ENCODE results near the gene CAMK4. TPM values are rescaled to one million over a fixed set of nuclear protein-coding genes. Genes with fewer than 3 reads are reported as not detected.
A peak's percentile ranks its signal among the peaks of the same experiment; 100 is the strongest.

The CAMK4 gene
- 0.11 TPM for total RNA-seq
- long read RNA-seq: 0 reads

DNA sequence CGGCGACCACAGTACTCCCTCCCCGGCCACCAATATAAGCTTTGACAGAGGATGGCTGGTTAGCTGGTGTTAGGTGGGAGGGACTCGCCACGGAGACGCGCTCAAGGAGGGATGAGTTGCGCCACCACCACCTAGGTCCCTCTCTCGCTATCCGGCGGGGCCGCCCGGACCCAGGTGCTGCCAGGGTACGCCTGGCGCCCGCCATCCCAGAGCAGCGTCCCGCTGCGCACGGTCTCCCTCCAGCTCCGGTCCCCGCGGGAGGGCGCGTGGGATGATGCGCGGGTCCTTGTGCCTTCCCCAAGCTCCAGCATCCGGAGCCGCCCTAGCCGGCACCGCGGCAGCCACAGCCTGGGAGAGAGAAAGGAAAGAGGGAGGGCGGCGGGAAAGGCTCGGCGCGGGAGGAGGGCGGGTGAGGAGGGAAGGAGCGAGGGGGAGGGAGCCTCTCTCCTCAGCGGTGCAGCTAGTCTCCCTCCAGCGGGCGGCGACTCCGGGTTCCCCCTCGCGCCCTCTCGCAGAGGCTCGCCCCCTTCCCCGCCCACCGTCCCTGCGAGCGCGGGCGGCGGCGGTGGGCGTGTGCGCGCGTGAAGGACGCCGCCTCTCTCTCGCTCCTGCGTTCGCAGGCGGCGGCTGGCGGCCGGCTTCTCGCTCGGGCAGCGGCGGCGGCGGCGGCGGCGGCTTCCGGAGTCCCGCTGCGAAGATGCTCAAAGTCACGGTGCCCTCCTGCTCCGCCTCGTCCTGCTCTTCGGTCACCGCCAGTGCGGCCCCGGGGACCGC, at the start of gene CAMK4:
Gene CAMK4, plus strand, starts transcription at position 598 of the 774 bp plus-strand sequence. Its CDS starts 100 bp downstream, at position 698.
- intact Hi-C loops (cut with DNase I): no loop called here
- DNase-seq (ENCODE audit: missing footprints) (peak; percentile 76), ATAC-seq (peak; percentile 93)

DNA sequence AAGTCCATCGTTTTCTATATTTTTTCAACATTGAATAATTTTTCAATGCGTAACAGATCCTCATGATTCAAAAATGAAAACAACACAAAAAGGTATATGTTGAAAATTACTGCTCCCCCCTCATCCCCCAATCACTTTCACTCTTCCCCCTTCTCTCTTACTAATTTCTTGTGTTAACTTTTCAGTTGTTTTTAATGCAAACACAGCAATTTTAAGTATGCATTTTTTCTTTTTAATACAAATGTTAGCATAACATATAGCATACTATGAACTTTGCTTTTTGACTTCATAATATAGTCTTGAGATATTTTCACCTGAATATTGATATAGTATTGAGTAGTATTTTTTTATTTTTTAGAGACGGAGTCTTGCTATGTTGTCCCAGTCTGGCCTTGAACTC, 41.1 kb upstream of the CAMK4 start:
- DNase-seq (ENCODE audit: missing footprints) (no peak), ATAC-seq (no peak)
- intact Hi-C loops (cut with DNase I): no loop called here

DNA sequence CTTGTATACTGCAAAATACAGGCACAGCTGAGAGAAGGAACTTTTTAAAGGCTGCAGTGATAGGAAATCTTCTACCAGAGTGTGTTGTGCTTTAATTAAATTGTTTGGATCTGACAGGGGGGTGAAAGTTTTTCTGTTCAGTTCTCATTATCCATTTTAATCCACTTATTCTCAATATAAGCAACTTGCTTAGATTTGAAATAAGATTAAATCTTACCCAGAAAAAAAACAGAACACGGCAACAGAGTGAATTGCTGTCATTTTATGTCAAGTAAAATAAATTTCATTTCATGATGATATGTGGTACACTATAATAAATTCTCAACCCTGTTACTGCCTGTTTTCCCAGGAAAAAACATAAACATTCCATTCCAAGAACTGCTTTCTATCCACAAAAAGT, 37.1 kb upstream of the CAMK4 start:
- no peak for ATAC-seq
- intact Hi-C loops (cut with DNase I): no loop called here
- DNase-seq (ENCODE audit: missing footprints): no peak

DNA sequence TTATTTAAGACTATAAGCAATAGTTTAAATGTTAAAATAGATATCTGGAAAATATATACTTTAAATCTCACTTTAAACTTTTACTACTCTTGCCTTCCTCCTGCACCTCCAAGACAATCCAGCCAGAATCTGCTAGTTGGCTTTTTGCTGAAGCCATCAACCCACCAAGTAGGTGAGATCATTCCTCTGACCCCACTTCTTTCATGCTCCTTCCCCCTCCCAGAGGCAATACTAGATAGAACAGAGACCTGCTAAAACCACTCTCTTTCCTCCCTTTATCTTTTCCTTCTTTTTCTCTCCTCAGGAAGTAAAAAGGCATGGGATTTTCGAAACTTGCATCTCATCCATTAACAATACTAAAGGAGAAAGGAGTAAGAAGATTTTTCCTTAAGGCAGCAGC, 30.1 kb upstream of the CAMK4 start:
- ATAC-seq (no peak), DNase-seq (ENCODE audit: missing footprints) (no peak)
- intact Hi-C loops (cut with DNase I): no loop called here

DNA sequence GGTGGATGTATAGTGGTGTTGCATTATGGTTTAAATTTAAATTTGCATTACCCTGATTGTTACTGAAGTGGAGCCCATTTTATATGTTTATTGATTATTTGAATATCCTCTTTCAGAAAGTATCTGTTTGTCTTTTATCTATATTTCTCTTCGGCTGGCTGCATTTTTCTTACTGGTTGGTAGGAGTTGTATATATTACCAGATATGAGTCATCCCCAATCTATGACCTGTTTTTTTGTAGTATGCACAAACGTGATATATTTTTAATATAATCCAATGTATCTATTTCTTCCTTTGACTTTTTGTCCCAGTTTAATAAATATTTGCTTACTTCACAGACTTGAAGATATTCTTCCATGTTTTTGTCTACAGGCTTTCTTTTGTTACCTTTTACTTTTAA, 29.3 kb upstream of the CAMK4 start:
- intact Hi-C loops (cut with DNase I): no loop called here
- ATAC-seq (no peak), DNase-seq (ENCODE audit: missing footprints) (no peak)

DNA sequence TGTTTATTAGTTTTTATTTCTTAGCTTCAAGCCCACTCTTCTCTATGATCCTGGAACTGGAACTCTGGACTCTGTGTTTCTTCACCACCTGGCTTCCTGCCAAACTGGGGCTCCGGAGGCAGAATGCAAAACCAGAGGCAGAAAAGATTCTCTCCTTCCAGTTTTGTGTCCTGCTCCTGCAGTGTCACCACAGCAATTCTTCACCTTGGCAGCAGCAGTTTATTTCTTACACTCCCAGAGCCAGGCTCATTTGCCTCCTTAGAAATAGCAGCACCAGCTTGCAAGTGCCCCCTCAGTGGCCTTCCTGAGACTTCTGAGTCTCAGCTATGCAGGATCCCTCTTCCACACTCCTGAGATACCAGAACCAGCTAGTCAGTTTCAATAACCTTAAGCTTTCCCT, 26.7 kb upstream of the CAMK4 start:
- intact Hi-C loops (cut with DNase I): no loop called here
- ATAC-seq (no peak), DNase-seq (ENCODE audit: missing footprints) (no peak)

DNA sequence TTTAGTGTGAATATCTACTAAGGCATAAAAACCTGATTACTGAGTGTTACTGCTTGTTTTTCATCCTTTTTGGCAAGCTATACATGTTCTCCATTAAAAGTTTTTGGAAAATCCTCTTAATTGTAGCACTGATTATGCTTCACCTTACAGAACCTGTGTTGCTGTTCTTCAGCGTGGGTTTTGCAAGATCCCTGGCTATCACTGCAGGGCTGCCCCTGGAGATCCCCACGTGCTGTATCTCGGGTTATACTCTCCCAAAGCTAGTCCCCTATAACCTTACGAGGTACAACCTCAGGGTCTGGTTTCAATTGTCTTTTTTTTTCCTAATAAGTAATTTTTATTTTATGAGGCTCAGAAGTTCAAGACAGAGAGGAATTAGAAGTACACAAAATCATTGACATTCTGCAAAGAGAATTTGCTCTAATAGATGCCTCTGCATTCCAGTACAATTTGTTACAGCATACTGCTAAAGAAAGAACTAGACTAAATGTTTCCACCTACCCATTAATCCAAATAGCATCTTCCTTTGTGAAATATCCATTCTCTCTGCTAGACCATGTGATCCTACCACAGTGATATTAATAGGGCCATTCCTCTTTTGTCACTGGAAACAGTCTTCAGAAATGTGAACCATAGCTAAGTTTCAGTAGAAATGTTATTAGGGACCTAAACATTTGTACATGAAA, 25.8 kb upstream of the CAMK4 start:
- intact Hi-C loops (cut with DNase I): no loop called here
- no peak for DNase-seq (ENCODE audit: missing footprints)
- ATAC-seq: no peak

DNA sequence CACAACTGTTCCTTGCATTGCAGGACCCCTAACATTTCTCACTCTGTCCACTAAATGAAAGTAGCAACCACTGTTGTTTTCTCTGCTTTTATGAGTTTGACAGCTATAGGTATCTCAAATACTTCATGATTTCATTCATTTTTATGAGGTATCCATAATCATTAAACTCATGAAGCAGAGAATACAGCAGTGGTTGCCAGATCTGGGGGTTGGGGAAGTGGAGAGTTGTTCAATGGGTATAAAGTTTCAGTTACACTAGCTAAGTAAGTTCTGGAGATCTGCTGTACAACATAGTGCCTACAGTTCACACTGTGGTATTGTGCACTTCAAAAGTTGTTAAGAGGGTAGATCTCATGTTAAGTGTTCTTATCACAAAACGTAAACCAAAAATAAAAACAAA, 23.4 kb upstream of the CAMK4 start:
- no peak for ATAC-seq
- intact Hi-C loops (cut with DNase I): no loop called here

DNA sequence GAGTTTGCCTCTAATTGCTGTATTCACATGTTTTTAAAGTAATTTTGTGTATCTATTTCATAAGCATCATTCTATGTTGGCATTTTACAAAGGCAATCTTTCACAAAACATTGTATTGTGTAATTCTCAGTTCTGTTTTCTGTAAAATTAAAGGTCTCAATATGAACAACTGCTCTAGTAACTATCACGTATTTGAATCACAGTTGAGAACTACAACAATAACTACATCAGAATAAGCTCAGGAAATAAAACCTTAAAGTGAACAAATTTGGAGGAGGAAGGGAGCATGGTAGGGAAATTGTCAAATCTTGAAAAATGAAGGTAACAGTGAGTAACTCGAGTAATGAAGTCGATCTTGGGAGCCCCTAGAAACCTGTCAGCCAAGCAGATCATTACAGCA, 22.5 kb upstream of the CAMK4 start:
- ATAC-seq: no peak
- no peak for DNase-seq (ENCODE audit: missing footprints)
- intact Hi-C loops (cut with DNase I): no loop called here

More for the DNA sequence above, 23.4 kb upstream of the CAMK4 start:
- no peak for DNase-seq (ENCODE audit: missing footprints)

DNA sequence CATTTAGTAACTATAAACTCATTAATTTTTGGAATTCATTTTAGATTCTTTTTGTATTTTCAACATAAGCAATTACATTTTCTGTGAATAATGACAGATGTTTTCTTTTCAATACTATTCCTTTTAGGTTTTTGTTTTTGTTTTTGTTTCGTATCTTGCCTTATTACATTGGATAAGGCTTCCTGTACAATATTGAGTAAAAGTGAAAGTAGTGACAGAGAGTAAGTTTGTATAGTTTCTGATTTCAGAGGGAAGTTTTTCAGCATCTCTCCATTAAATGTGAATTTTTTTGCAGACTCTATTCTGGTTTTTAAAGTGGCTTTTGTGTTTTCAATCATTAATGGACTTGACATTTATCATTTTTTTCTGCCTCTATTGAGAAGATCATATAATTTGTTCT, 12.8 kb upstream of the CAMK4 start:
- ATAC-seq (no peak), DNase-seq (ENCODE audit: missing footprints) (no peak)
- intact Hi-C loops (cut with DNase I): no loop called here

DNA sequence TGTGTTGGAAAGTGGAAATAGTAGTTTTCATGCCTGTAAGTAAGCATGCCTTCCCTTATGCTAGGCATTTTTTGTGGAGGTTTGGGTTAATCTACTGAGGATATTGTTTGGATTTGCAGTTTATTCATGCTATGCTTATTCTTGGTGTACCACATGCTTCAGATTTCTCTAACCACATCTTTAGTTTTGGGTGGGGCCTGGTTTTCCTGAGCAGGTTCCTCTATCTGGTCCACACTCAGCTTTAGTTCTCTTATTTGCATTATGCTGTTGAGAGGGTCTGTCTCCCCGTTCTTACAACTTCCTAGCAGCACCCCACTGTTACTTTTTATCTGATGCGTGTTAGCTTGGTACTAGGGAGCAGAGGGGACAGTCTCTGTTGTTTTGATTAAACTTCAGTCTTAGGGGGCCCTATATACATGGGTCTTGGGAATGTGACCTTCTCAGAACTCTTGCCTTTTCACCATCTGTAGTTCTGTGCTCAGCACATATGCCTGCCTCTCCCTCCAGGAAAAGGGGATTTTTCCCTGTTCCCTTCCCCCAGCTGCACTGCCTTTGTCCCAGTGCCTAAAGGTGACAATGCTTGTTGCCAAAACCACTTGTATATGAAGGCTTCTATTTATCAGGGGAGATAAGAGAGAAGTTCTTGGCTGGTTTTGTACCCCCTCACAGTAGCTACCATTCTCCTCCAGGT, 10.0 kb upstream of the CAMK4 start:
- intact Hi-C loops (cut with DNase I): no loop called here
- no peak for ATAC-seq
- DNase-seq (ENCODE audit: missing footprints): no peak

DNA sequence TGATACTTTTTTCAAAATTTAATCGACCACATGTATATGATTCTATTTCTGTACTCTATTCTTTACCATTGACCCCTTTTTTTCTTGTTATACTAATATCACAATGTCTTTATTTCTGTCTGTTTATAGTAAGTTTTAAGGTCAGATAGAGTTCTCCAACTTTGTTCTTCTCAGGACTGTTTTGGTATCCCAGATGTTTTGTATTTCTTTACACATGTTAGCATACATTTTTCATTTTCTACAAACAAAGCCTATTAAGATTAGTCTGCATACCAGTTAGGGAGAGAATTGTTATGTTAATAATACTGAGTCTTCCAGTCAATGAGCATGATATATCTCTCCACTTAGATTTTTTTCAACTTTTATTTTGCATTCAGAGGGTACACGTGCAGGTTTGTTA, 8.2 kb upstream of the CAMK4 start:
- intact Hi-C loops (cut with DNase I): no loop called here
- ATAC-seq (no peak), DNase-seq (ENCODE audit: missing footprints) (no peak)

DNA sequence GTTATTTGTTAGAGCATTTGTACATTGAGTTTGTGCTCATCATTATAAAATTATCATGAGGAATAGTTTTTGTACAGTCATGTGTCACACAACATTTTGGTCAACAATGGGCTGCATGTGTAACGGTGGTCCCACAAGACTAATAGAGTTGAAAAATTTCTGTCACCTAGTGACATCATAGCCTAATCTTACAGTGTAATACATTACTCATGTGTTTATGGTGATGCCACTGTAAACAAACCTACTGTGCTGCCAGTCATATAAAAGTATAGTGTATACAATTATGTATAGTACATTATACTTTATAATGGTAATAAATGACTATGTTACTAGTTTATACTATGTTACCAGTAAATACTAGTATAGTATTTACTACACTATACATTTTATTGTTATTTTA, 3.0 kb upstream of the CAMK4 start:
- intact Hi-C loops (cut with DNase I): no loop called here

DNA sequence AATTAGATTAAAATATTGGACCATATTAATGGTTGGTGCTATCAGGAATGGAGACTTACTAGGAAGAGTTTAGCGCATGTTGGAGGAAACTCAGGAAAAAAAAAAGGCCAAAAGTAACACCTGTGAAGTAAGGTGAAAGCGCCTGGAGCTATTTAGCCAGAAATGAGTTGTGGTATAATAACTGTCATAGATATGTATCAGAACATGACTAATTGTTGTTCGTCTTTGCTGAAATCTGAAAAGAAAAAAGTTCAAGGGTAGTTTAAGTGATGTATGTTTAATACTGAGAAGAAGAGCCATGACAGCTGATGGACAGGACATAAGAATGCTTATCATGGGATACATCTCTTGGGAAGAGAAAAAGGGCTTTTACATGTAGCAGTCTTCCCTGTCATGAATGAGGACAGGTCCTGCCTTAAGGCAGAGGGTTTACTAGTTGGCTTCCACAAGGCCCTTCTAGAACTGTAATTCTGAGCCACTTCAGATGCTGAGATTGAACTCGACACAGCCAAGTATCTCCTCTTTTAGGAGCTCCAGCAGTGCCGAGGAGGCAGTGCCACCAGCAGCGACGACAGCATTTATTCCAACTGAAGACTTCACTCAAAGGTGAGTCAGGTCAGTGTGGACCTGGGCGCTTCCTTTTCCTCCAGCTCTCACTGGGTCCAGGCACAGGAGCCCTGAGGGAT, 940 bp upstream of the CAMK4 start:
- ATAC-seq: no peak
- intact Hi-C loops (cut with DNase I): no loop called here
- no peak for DNase-seq (ENCODE audit: missing footprints)

More for the DNA sequence above, 3.0 kb upstream of the CAMK4 start:
- no peak for ATAC-seq
- DNase-seq (ENCODE audit: missing footprints): no peak

DNA sequence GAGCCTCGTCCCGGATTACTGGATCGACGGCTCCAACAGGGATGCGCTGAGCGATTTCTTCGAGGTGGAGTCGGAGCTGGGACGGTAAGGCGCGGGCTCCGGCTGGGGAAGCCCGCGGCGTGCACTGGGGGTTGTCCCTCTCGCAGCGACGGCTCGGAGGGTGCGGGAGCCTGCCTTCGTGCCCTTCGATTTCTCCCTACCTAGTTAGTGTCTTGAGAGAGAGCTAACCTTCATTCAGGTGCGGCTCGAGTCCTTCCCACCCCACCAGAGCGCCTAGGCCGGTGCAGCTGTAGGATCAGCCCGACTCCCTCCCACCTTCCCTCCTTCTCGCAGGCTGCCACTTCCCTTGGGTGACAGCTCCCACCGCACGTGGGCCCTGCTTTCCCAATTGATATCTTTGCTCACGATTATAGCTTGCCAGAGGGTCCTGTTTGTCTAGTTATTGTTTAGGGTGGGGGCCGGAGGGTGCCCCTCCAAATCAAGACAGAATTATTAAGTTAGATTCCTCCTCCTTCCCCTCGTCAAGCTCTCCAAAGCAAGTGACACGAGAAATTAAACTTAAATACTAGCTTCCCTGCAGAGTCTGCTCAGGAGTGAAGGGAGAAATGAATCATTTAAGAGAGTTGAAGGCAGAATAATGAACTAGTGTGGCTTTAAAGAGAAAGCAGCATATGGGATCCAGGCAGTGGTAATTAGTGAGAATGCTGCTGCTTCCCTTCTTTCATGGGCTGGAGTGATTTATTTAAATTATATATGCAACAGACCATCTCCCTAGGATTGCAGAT, 569 bp downstream of the CAMK4 start:
- intact Hi-C loops (cut with DNase I): no loop called here
- DNase-seq (ENCODE audit: missing footprints) (no peak), ATAC-seq (no peak)

DNA sequence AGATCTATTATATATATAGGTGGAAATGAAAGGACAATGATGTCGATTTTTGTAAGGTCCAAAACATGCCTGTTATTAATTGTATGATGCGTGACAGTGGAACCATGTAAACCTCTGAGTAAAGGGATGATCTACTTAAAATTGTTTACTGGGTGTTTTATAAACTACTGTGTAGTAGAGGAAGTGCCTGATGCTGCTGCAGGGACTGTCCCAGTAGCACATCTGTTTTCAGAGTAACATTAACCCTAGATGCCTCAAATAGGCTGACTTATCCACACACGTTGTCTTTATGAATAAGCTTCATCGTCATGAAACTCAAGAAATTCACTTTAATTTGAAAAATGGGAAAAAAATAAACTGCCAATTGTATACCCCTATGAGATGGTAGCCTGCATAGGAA, 1.7 kb downstream of the CAMK4 start:
- intact Hi-C loops (cut with DNase I): no loop called here
- ATAC-seq (no peak), DNase-seq (ENCODE audit: missing footprints) (no peak)

DNA sequence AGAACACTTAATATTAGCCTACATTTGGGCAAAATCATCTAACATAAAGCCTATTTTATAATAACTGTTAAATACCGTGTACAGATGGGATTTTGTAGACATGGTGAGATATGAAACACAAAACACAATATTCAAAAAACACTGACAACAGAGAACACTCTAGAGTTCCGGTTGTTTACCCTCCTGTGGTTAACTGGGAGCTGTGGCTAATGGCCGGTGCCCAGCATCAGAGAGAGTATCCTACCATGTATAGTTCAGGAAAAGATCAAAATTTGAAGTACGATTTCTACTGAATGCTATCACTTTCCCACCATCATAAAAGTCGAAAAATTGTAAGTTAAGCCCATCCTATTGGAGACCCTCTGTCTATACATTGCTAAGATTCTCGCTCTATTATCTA, 2.4 kb downstream of the CAMK4 start:
- ATAC-seq (no peak), DNase-seq (ENCODE audit: missing footprints) (no peak)
- intact Hi-C loops (cut with DNase I): no loop called here

DNA sequence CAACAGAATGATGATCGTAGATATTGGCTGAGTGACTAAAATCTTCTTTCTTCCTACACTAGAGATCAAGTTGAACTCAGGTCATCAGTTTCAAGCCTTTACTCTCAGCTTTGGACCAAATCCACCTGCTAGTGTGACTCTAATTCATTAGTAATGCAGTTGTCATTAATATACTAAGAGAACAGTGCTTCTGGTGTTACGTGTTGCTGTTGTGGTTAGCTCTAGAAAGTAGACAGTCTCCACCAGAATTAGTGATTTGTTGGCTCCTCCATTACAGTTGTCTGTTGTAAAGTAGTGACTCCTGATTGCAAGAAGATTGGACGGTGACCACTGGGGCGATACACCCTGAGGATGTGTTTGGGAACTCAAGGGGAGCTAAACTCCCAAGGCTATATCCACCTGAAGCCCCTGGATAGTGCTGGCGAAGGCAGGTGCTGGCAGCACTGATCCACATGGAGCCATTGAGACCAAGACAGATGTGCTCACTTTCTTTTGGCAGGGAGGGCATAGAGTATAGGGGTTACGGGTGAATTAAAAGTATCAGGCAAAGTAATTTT, 3.1 kb downstream of the CAMK4 start:
- intact Hi-C loops (cut with DNase I): no loop called here
- ATAC-seq (no peak), DNase-seq (ENCODE audit: missing footprints) (no peak)
